Astrocyte of the cerebellum (primary cell): Measurements from ENCODE around the gene SEPHS2.
"Not testable (repeated sequence)": the region's sequence is repeated elsewhere in the genome, so short reads cannot be mapped to it uniquely, and the experiment has no call there.

Experiments
- DNase-seq: peaks from one replicate; pipeline ENCODE4 v3.0.0-alpha.2; 2011; ENCODE audit warnings: low read depth
- H3K4me3 ChIP-seq: 2 replicates; pipeline ENCODE4 v1.5.1; 2011; ENCODE audit warnings: mild to moderate bottlenecking, low read depth, low read length, moderate library complexity
- in situ Hi-C: cut with HindIII; loops from 2 replicates; pipeline ENCODE4 v1.10.0; 2017; ENCODE audit warnings: low sequenced_read_pairs
- TF ChIP-seq, protein P1 (sequence below): IDR thresholded peaks from 2 replicates; pipeline ENCODE4 v1.5.1; 2012; ENCODE audit warnings: low read length, low read depth, moderate library complexity, mild to moderate bottlenecking; ENCODE audit errors: missing control alignments

The SEPHS2 gene

DNA sequence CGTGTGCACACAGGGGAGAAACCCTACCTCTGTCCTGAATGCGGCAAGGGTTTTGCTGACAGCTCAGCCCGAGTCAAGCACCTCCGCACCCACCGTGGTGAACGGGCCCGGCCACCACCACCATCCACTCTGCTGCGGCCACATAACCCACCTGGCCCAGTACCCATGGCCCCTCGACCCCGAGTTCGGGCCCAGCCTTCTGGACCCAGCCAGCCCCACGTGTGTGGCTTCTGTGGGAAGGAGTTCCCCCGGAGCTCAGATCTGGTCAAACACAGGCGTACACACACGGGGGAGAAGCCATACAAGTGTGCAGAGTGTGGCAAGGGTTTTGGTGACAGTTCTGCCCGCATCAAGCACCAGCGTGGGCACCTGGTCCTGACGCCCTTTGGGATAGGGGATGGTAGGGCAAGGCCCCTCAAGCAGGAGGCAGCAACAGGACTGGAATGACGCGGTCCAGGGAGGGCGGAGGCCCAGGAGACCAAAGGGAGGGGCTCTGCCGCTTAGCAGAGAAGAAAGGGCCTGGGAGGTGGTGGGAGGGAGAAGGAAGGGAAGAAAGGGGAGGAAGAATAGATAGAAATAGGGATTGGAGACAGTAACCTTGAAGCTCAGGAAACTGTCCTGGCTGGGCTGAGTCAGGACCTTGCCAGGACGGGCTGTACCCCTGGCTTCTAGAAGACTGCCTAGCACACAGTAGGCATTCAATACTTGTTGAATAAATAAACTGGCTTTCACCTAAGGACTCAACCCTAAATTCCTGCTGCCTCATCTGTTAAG lies 46.8 kb downstream of the SEPHS2 start:
- DNase-seq, result no peak
- in situ Hi-C loops, result loop anchor here (10.0 kb wide), 1 partner anchor 324 kb away; the partner anchor contains the start of gene PPP4C
- no peak overlapping the region for H3K4me3 ChIP-seq

GRCh38 chr16:30397776-30398660 lies 47.7 kb downstream of the SEPHS2 start:
- no peak overlapping the region for H3K4me3 ChIP-seq
- TF ChIP-seq, protein P1, sequence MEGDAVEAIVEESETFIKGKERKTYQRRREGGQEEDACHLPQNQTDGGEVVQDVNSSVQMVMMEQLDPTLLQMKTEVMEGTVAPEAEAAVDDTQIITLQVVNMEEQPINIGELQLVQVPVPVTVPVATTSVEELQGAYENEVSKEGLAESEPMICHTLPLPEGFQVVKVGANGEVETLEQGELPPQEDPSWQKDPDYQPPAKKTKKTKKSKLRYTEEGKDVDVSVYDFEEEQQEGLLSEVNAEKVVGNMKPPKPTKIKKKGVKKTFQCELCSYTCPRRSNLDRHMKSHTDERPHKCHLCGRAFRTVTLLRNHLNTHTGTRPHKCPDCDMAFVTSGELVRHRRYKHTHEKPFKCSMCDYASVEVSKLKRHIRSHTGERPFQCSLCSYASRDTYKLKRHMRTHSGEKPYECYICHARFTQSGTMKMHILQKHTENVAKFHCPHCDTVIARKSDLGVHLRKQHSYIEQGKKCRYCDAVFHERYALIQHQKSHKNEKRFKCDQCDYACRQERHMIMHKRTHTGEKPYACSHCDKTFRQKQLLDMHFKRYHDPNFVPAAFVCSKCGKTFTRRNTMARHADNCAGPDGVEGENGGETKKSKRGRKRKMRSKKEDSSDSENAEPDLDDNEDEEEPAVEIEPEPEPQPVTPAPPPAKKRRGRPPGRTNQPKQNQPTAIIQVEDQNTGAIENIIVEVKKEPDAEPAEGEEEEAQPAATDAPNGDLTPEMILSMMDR, result no peak
- in situ Hi-C loops, result loop anchor here (10.0 kb wide), 1 partner anchor 323 kb away; the partner anchor contains the start of gene PPP4C
- no peak for DNase-seq

More for the DNA sequence above, 46.8 kb downstream of the SEPHS2 start:
- TF ChIP-seq, protein P1, result no peak

DNA sequence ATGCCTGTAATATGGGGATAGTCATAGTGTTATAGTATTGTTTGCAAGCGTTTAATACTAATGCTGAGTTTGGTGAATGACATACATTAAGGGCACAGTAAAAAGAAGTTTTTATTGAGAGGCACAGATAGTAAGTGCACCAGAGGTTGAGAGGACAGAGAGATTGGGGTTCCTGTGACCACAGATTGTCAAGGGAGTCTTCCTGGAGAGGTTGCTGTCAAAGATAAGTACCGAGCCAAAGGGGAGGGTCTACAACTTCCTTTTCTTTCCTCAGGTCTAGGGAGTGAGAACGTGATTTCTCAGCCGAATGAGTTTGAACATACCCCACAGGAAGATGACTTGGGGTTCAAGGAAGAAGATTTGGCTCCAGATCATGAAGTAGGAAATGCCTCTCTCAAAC lies 48.6 kb downstream of the SEPHS2 start:
- DNase-seq, result no peak
- in situ Hi-C loops, result loop anchor here (10.0 kb wide), 1 partner anchor 322 kb away; the partner anchor contains the start of gene PPP4C
- TF ChIP-seq, protein P1, result no peak

DNA sequence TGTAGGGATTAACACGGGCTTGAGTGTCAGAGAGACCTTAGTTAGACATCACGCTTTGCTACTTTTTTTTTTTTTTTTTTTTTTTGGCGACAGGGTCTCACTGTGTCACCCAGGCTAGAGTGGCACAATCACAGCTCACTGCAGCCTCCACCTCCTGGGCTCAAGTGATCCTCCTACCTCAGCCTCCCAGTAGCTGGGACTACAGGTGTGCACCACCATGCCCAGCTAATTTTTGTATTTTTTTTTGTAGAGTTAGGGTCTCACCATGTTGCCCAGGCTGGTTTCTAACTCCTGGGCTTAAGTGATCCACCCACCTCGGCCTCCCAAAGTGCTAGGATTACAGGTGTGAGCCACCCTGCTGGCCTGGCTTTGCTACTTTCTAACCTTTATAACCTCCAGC lies 49.0 kb downstream of the SEPHS2 start:
- in situ Hi-C loops, result loop anchor here (10.0 kb wide), 1 partner anchor 322 kb away; the partner anchor contains the start of gene PPP4C
- not testable (repeated sequence) for DNase-seq, H3K4me3 ChIP-seq

More for the DNA sequence above, 48.6 kb downstream of the SEPHS2 start:
- H3K4me3 ChIP-seq, result no peak overlapping the region

- in situ Hi-C loops, result loop anchor here (10.0 kb wide), 1 partner anchor 321 kb away; the partner anchor contains the start of gene PPP4C
- peak overlapping the region; percentile 70 for H3K4me3 ChIP-seq
- TF ChIP-seq, protein P1, result no peak
- DNase-seq, result no peak
These were observed 49.6 kb downstream of the SEPHS2 start for GRCh38 chr16:30395992-30396585.

DNA sequence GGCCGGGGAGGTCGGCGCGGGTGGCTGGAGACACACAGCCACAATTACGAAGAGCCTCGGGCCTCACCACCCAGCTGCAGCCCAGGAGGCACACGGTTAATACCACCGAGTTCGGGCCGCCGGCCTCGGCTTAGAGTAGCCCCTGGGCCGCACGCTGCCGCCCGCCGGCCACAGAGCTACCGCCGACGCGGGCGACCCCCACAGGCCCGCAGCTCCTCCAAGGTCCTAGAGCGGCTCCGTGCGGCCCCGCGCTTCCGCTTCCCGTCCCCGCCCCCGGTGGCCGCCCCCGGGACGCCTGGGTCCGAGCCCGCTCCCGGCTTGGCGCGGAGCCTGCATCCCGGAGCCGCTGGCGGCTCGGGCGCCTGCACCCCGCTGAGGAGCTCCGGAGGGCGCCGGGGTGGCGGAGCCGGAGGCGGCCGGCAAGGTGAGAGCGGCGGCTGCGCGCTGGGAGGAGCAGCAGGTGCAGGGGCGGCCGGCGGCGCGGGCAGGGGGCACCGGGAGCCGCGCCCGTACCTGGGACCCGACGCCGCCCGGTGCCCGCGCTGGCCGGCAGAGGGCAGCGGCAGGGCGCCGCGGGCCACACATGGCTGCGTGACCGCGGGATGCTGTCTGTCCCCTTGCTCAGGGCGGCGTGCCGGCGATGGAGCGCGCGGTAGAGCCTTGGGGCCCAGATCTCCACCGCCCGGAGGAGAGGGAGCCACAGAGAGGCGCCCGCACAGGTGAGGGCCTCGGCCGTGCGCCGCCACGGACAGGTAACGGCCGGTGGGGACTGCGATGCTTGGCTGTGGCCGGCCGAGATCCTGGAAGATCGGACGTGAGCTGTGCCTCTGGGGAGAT lies 50.3 kb downstream of the SEPHS2 start, which contains the start of gene ZNF48:
ZNF48 (plus strand) TSS at position 266 of the 837 bp plus-strand sequence; CDS start at position 641, 375 bp downstream.
- peak; percentile 77 for DNase-seq
- TF ChIP-seq, protein P1, result peak; percentile 9
- peak within 1 kb of the TSS; percentile 70 for H3K4me3 ChIP-seq
- in situ Hi-C loops, result loop anchor here (10.0 kb wide), 1 partner anchor 321 kb away; the partner anchor contains the start of gene PPP4C
